ENCODE results near the gene GSTO2. TPM values are rescaled to one million over a fixed set of nuclear protein-coding genes. Genes with fewer than 3 reads are reported as not detected.

GSTO2 gene
- total RNA-seq = 13.5 TPM

GRCh38 chr10:104268713-104269645, at the start of gene GSTO2:
Gene GSTO2, plus strand, starts transcription at chr10:104269184. Its CDS starts 5,732 bp downstream, at chr10:104274916.

GRCh38 chr10:104231784-104232612, 37.0 kb upstream of the GSTO2 start, which contains the start of gene CFAP43:
Gene CFAP43, minus strand, starts transcription at chr10:104232364. Its CDS starts 118 bp downstream, at chr10:104232246.

GRCh38 chr10:104254493-104255310, 14.3 kb upstream of the GSTO2 start, which contains the start of gene GSTO1:
Gene GSTO1, plus strand, starts transcription at chr10:104254892. Its CDS starts 37 bp downstream, at chr10:104254929.

GRCh38 chr10:104337985-104338735, 69.2 kb downstream of the GSTO2 start, which contains the start of gene ITPRIP:
Gene ITPRIP, minus strand, starts transcription at chr10:104338465. Its CDS starts 22,414 bp downstream, at chr10:104316051.

GRCh38 chr10:104353325-104354048, 84.5 kb downstream of the GSTO2 start, which contains the start of gene CFAP58:
Gene CFAP58, plus strand, starts transcription at chr10:104353833. Its CDS starts 65 bp downstream, at chr10:104353898.

Small RNAs within 50 kb of the gene (small RNA-seq; reads per million reads assigned to genes)
- gene MIR4482 (ENCODE audit: low replicate concordance) = 0.16 reads per million

Other genes starting within 250 kb of the GSTO2 start
- 1.2 TPM for gene COL17A1, start 183.3 kb upstream of the GSTO2 start, total RNA-seq
- gene SFR1, start 147.0 kb upstream of the GSTO2 start, total RNA-seq = 6.1 TPM
- gene CFAP43, start 36.8 kb upstream of the GSTO2 start, total RNA-seq = 12.3 TPM
- gene GSTO1, start 14.3 kb upstream of the GSTO2 start, total RNA-seq = 50.7 TPM
- 40.2 TPM for gene ITPRIP, start 69.3 kb downstream of the GSTO2 start, total RNA-seq
- 0.35 TPM for gene CFAP58, start 84.6 kb downstream of the GSTO2 start, total RNA-seq

Measured in metanephros (tissue), 2 donors.